GM10266 (cell line): Measurements from ENCODE around the gene SLC4A9.

Experiments
- DNase-seq: peaks from one replicate; pipeline ENCODE4 v3.0.0; 2012; ENCODE audit errors: extremely low spot score
- CTCF ChIP-seq: IDR thresholded peaks from 2 replicates; pipeline ENCODE4 v1.5.1; 2012; ENCODE audit warnings: mild to moderate bottlenecking, low read depth; ENCODE audit not compliant: control insufficient read depth, insufficient read depth; ENCODE audit errors: missing control alignments

The SLC4A9 gene

DNA sequence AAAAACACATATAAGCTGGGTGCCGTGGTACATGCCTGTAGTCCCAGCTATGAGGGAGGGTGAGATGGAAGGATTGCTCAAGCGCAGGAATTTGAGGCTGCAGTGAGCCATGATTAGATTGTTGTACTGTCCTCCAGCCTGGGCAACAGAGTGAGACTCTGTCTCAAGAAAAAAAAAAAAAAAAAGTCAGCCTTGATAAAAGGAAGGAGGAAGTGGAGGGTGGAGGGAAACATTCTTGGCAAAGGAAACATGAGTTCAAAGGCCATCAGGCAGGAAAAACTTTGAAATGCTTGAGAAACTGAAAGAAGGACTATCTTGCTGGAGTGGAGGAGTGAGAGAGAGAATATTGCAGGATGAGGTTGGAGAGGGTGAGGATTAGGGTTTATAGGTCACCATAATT is 23.3 kb downstream of the SLC4A9 start:
- DNase-seq, result no peak
- no peak for TF ChIP-seq CTCF

DNA sequence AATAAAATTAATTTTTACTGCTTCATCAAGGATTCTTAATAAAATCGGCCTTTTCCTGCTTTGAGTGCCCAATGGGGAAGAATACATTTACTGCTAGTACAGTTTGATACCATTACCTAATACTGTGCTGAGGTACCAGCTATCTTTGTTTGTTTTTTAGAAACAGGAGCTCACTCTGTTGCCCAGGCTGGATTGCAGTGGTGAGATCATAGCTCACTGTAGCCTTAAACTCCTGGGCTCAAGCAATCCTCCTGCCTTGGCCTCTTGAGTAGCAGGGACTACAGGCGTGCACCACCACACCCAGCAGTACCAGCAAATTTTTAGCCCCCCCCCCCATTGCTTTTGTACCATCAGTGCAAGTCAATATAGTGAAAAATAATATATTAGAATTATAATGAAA is 28.1 kb downstream of the SLC4A9 start:
- DNase-seq, result no peak
- no peak for TF ChIP-seq CTCF

DNA sequence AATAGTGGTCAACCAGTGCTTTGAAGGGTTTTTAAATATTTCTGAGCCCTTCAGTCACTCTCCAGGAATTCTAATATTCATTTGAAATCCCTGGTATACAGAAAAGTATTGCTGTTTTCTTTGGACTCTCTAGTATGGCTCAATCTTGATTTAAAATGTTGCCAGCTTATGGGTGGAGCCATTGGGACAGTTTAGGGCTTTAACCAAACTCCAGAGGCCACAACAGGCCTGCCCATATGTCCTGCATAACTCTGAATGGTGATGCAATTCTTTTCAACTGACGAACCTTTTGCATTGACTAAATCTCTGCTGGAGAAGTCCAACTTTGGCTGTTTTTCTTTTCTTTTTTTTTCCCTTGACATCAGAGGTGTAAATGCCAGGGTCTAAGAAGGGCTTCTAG is 31.3 kb downstream of the SLC4A9 start:
- no peak for TF ChIP-seq CTCF
- no peak for DNase-seq

DNA sequence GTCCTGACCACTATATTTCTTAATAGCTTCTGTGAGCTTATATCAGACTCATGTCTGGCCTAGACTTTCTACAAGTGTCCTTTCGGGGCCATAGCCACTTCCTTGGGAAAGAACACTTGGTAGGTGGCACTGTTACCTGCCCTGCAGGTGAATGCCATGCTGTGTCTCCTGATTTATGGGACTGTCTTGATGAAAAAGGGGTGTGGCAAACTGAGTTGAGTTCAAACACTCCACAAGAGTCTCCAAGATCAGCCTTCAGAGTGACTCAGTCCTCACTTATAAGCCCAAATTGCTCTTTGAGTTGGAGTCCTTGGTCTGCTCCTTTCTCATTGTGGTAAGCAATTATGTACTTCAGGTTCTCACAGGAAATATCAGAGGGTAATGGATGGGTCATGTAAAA is 31.7 kb downstream of the SLC4A9 start:
- DNase-seq, result no peak

DNA sequence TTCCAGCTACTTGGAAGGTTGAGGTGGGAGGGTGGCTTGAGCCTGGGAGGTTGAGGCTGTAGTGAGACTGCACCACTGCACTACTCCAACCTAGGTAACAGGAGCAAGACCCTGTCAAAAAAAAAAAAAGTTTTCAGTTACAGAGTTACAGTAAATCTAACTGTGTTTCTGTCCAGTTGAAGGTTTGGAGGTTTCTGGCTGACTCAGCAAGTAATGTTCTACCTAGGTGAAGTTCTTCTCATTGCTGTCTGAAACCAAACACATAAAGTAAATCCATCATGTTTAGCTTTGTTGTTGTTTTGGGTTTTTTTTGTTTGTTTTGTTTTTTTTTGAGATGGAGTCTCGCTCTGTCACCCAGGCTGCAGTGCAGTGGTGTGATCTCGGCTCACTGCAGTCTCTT is 33.7 kb downstream of the SLC4A9 start:
- no peak for DNase-seq
- no peak for TF ChIP-seq CTCF

More for the DNA sequence above, 31.7 kb downstream of the SLC4A9 start:
- TF ChIP-seq CTCF, result no peak

DNA sequence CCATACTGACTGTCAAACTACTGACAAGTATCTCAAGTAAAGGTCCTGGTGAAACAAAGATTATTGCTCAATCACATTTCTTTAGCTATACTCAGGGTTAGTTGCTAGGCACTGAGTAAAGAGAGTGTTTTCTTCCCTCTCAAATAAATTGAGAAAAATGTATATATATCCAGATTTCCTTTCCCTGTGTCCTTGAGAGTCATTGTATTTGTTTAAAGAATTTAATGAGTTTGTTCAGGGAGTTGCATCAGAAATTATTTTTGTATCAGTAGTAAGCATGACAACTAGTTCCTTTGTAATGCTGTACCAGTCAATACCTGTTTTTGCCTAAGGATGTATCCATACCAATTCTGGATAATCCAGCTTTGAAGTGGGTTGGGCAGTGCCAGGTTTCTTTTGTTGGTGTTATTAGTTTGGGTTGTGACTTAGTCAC is 38.4 kb downstream of the SLC4A9 start:
- DNase-seq, result no peak
- no peak for TF ChIP-seq CTCF

- peak; percentile 16 for DNase-seq
- TF ChIP-seq CTCF, result no peak
These were observed 40.2 kb downstream of the SLC4A9 start for GRCh38 chr5:140399979-140400729.
